Brain microvascular endothelial cell (primary cell): Measurements from ENCODE around the gene ARHGEF7.

Source experiments
- DNase-seq: peaks from one replicate; pipeline ENCODE4 v3.0.0-alpha.2; 2020
- H3K27ac ChIP-seq: fragments of 250-450 bp; sonication (Bioruptor Pico); 2 replicates; pipeline ENCODE4 v1.5.1; 2020; ENCODE audit warnings: mild to moderate bottlenecking, moderate library complexity
- H3K27me3 ChIP-seq: fragments of 250-450 bp; sonication (Bioruptor Pico); replicated peaks from 2 replicates; pipeline ENCODE4 v1.5.1; 2020; ENCODE audit warnings: mild to moderate bottlenecking
- H3K36me3 ChIP-seq: fragments of 250-450 bp; sonication (Bioruptor Pico); replicated peaks from 2 replicates; pipeline ENCODE4 v1.5.1; 2020; ENCODE audit warnings: mild to moderate bottlenecking
- H3K4me3 ChIP-seq: 2 replicates; pipeline ENCODE4 v1.5.1; 2011; ENCODE audit warnings: low read depth, mild to moderate bottlenecking, control low read depth, low read length, moderate library complexity
- CTCF ChIP-seq: IDR thresholded peaks from 2 replicates; pipeline ENCODE4 v1.5.1; 2011; ENCODE audit warnings: low read depth, mild to moderate bottlenecking, moderate library complexity, low read length, control low read depth, inconsistent platforms; ENCODE audit errors: missing control alignments
- in situ Hi-C: cut with HindIII; loops from 2 replicates; pipeline ENCODE4 v1.10.0; 2017; ENCODE audit warnings: low sequenced_read_pairs, low pct_ligation_motif_present

Gene ARHGEF7

GRCh38 chr13:111142472-111142871, 27.4 kb downstream of the ARHGEF7 start:
- no peak for TF ChIP-seq CTCF
- no peak for DNase-seq
- in situ Hi-C loops, result no loop called here
- Histone ChIP-seq H3K27ac (no peak overlapping the region), H3K36me3 (no peaks in the 10 kb centered on the region), H3K4me3 (no peak overlapping the region), H3K27me3 (no peaks in the 10 kb centered on the region)

- Histone ChIP-seq H3K4me3 (no peak overlapping the region), H3K36me3 (no peaks in the 10 kb centered on the region), H3K27ac (no peak overlapping the region), H3K27me3 (no peaks in the 10 kb centered on the region)
- in situ Hi-C loops, result no loop called here
- TF ChIP-seq CTCF, result no peak
- DNase-seq, result no peak
Observed at GRCh38 chr13:111143865-111144540, 28.9 kb downstream of the ARHGEF7 start.

DNA sequence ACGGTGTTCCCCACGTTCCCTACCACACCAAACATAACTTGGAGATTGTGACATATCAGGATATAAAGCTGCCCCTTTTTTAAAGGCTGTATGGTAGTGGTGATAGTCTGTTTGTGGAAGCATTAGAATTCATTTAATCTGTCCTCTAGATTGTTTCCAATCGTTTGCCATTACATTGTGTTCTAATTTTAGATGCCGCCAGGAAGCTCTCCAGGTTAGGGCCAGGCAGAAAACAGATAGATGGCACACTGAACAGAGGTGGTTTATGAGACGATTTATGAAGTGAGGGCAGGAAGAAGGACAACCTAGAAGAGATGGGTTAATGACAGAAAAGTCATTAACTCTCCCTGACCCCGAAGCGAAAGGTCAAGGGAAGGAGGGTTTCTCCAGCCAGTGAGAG, 30.0 kb downstream of the ARHGEF7 start:
- DNase-seq, result no peak
- no peak overlapping the region for H3K27ac ChIP-seq
- no peaks in the 10 kb centered on the region for H3K36me3 ChIP-seq
- no peaks in the 10 kb centered on the region for H3K27me3 ChIP-seq
- no peak overlapping the region for H3K4me3 ChIP-seq
- in situ Hi-C loops, result no loop called here
- no peak for TF ChIP-seq CTCF

DNA sequence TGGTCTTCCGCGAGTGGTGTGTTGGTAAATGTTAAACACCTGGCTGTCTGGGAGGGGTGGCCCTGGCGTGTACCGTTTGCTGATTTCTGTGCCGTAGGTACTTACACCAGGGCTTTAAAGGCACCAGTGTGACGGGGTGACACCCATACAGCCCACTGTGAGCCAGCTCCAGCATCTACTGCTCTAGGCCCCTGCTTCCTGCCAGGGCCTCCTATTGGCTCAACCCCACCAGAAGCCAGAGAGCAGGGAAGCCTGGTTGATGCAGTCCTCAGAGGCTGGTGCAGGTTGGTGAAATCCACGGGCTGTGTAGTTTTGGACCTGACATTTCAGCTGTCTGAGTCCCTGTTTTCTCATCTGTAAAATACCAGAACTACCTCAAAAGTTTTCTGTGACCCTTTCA, 30.4 kb downstream of the ARHGEF7 start:
- no peak for DNase-seq
- H3K27me3 ChIP-seq, result no peaks in the 10 kb centered on the region
- no peak overlapping the region for H3K4me3 ChIP-seq
- TF ChIP-seq CTCF, result no peak
- H3K27ac ChIP-seq, result no peak overlapping the region
- H3K36me3 ChIP-seq, result no peaks in the 10 kb centered on the region
- in situ Hi-C loops, result no loop called here

DNA sequence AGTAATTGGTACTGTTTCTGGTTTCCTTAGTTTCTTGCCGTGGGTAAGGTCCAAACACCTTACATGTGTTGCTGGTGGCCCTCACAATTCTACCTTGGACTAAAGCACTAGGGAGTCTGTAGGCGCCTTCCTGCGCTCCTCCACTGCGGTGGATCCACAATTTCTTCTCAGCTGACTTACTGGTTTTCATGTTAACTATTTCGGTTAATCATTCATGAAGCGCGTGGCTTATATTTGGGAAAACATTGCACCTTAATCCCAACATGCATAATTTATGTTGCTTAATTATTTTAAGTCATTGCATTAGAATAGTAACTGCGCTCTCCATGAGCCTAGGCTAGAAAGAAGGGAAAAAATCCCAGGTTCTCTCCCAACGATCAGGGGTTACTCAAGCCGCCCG, 37.7 kb downstream of the ARHGEF7 start:
- Histone ChIP-seq H3K27me3 (no peaks in the 10 kb centered on the region), H3K27ac (peak overlapping the region; percentile 95), H3K4me3 (peak overlapping the region; percentile 70), H3K36me3 (no peaks in the 10 kb centered on the region)
- no peak for DNase-seq
- no peak for TF ChIP-seq CTCF
- in situ Hi-C loops, result no loop called here
